HCEC 1CT (cell line): Measurements from ENCODE around the gene TFCP2.
"Not testable (repeated sequence)": the region's sequence is repeated elsewhere in the genome, so short reads cannot be mapped to it uniquely, and the experiment has no call there.

Source experiments
- DNase-seq: peaks from one replicate; pipeline ENCODE4 v3.0.0-alpha.2; 2017

Gene TFCP2

GRCh38 chr12:51172515-51173431 lies at the start of gene TFCP2:
TSS of gene TFCP2 (minus strand) at chr12:51173135. CDS start at chr12:51172422, 713 bp downstream.
- DNase-seq, result peak; percentile 98

GRCh38 chr12:51222461-51222860 lies 49.5 kb upstream of the TFCP2 start:
- no peak for DNase-seq

GRCh38 chr12:51219857-51220256 lies 46.9 kb upstream of the TFCP2 start:
- DNase-seq, result not testable (repeated sequence)

- DNase-seq, result no peak
Measured at GRCh38 chr12:51219322-51219721, 46.4 kb upstream of the TFCP2 start.

GRCh38 chr12:51218607-51219161 lies 45.7 kb upstream of the TFCP2 start:
- DNase-seq, result no peak

- peak; percentile 68 for DNase-seq
Measured at GRCh38 chr12:51217968-51218606, 45.2 kb upstream of the TFCP2 start, which contains the start of gene POU6F1. TSS of gene POU6F1 (minus strand) at chr12:51218062. CDS start at chr12:51206836, 11,226 bp downstream.

- peak; percentile 37 for DNase-seq
Measured at GRCh38 chr12:51217133-51217967, 44.4 kb upstream of the TFCP2 start.

GRCh38 chr12:51216642-51217041 lies 43.7 kb upstream of the TFCP2 start:
- DNase-seq, result no peak

GRCh38 chr12:51214895-51215294 lies 42.0 kb upstream of the TFCP2 start:
- DNase-seq, result no peak

GRCh38 chr12:51210690-51211395 lies 37.9 kb upstream of the TFCP2 start:
- no peak for DNase-seq

GRCh38 chr12:51209259-51209658 lies 36.3 kb upstream of the TFCP2 start:
- no peak for DNase-seq

GRCh38 chr12:51208016-51208660 lies 35.2 kb upstream of the TFCP2 start:
- no peak for DNase-seq

GRCh38 chr12:51205350-51205749 lies 32.4 kb upstream of the TFCP2 start:
- DNase-seq, result no peak

- no peak for DNase-seq
Measured at GRCh38 chr12:51202718-51203117, 29.8 kb upstream of the TFCP2 start.

GRCh38 chr12:51200806-51201205 lies 27.9 kb upstream of the TFCP2 start:
- DNase-seq, result peak; percentile 3

GRCh38 chr12:51200156-51200555 lies 27.2 kb upstream of the TFCP2 start:
- no peak for DNase-seq

- DNase-seq, result no peak
Measured at GRCh38 chr12:51199366-51199945, 26.5 kb upstream of the TFCP2 start.

- DNase-seq, result no peak
Measured at GRCh38 chr12:51198568-51199365, 25.8 kb upstream of the TFCP2 start.

- DNase-seq, result no peak
Measured at GRCh38 chr12:51197736-51198567, 25.0 kb upstream of the TFCP2 start.
